Measurements from ENCODE around the gene KLRC3. TPM values are rescaled to one million over a fixed set of nuclear protein-coding genes. Genes with fewer than 3 reads are reported as not detected.
"Not testable (repeated sequence)": the region's sequence is repeated elsewhere in the genome, so short reads cannot be mapped to it uniquely, and the experiment has no call there.

The KLRC3 gene
- total RNA-seq, 6 donors from 2014 or later: 1.1 TPM; not detected in 5

DNA sequence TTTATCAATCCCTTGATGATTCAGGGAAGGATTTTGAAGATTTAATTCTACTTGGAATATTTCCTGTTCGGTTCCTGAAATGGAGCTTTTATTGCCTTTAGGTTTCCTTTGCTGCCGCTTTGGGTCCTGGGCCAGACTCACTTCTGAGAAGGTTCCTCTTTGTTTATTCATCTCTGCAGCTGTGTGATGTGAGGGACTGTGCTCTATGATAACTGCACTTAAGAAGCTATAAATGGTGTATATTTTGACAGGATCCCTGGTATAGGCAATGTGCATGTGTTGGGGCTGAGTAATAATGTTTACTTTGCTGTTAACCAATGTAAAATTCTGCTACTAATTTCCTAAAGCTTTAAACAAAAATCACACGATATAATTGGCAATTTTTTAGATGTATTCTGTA lies 15.4 kb upstream of the KLRC3 start, which contains the start of gene KLRC2:
TSS of gene KLRC2 (minus strand) at position 195 of the 400 bp plus-strand sequence. CDS start at position 171, 24 bp downstream.
- DNase-seq; H3K27ac ChIP-seq; H3K9me3 ChIP-seq; ATAC-seq (ENCODE audit: low FRiP score in 2 of 2); H3K27me3 ChIP-seq; H3K4me3 ChIP-seq; H3K4me1 ChIP-seq; H3K36me3 ChIP-seq: not testable (repeated sequence)
- 46 to 49% methylated on average over 3 of the region's 3 CpGs for WGBS, 2 donors

- not testable (repeated sequence) for H3K4me1 ChIP-seq; H3K9me3 ChIP-seq; DNase-seq; ATAC-seq (ENCODE audit: low FRiP score in 2 of 2); H3K4me3 ChIP-seq; H3K36me3 ChIP-seq; H3K27ac ChIP-seq; H3K27me3 ChIP-seq
- WGBS, 2 donors: 73 to 81% methylated on average over 4 of the region's 4 CpGs
These were observed 10.2 kb upstream of the KLRC3 start for GRCh38 chr12:10430623-10431022.

DNA sequence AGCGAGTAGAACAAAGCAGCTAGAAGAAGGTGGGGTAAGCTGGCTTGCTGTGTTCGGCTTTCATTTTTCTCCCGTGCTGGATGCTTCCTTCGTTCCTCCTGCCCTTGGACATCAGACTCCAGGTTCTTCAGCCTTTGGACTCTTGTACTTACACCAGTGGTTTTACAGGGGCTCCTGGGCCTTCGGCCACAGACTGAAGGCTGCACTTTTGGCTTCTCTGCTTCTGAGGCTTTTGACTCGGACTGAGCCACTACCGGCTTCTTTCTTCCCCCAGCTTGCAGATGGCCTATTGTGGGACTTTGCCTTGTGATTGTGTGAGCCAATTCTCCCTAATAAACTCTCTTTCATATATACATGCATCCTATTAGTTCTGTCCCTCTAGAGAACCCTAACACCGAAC lies 5.5 kb upstream of the KLRC3 start:
- not testable (repeated sequence) for H3K4me1 ChIP-seq; H3K36me3 ChIP-seq; H3K4me3 ChIP-seq; DNase-seq; H3K27me3 ChIP-seq; H3K27ac ChIP-seq; H3K9me3 ChIP-seq; ATAC-seq (ENCODE audit: low FRiP score in 2 of 2)
- 94 to 96% methylated on average over 7 to 8 of the region's 8 CpGs for WGBS, 2 donors

GRCh38 chr12:10424260-10424899 lies 4.0 kb upstream of the KLRC3 start:
- not testable (repeated sequence) for ATAC-seq (ENCODE audit: low FRiP score in 2 of 2); DNase-seq; H3K27ac ChIP-seq; H3K4me3 ChIP-seq; H3K4me1 ChIP-seq; H3K36me3 ChIP-seq; H3K9me3 ChIP-seq; H3K27me3 ChIP-seq
- WGBS, 2 donors: no CpG with 5 or more reads among the region's 1 CpG

DNA sequence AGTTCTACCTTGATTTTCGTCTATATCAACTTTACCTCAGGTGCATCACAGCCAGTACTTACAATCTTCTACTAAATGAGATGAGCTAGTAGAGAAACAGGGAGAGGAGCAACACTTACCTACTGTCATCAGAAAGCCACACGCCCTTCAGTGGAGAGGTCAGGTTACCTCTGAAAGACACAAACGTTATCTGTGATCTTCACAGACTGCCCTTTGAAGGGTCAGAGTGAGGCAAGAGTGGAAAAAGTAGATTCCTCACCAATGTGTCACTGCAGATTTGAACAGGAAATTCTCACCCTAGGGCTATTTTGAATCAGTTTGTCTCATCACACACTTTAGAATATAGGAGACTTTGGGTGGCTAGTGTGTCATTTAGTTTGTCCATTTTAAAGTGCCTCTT lies 1.8 kb upstream of the KLRC3 start:
- WGBS, 2 donors: 33 to 50% methylated on average over 1 of the region's 3 CpGs
- not testable (repeated sequence) for ATAC-seq (ENCODE audit: low FRiP score in 2 of 2); H3K27ac ChIP-seq

DNA sequence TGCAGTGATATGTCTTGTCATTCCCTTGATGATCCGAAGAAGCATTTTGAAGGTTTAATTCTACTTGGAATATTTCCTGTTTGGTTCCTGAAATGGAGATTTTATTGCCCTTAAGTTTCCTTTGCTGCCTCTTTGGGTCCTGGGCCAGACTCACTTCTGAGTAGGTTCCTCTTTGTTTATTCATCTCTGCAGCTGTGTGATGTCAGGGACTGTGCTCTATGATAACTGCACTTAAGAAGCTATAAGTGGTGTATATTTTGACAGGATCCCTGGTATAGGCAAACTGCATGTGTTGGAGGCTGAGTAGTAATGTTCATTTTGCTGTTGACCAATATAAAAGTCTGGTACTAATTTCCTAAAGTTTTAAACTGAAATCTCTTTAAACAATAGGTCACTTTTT lies 11.0 kb downstream of the KLRC3 start, which contains the start of gene KLRC4:
TSS of gene KLRC4 (minus strand) at position 366 of the 400 bp plus-strand sequence. CDS start at position 184, 182 bp downstream.
- H3K4me3 ChIP-seq: no peak within 1 kb of the TSS
- no peak for TF ChIP-seq EP300 (IDR thresholded peaks at IDR 0.05)
- peak in 1 of 4 donors; percentile 1 for TF ChIP-seq POLR2A (IDR thresholded peaks at IDR 0.05)
- TF ChIP-seq POLR2AphosphoS5 (IDR thresholded peaks at IDR 0.05): no peak
- TF ChIP-seq, protein P1, sequence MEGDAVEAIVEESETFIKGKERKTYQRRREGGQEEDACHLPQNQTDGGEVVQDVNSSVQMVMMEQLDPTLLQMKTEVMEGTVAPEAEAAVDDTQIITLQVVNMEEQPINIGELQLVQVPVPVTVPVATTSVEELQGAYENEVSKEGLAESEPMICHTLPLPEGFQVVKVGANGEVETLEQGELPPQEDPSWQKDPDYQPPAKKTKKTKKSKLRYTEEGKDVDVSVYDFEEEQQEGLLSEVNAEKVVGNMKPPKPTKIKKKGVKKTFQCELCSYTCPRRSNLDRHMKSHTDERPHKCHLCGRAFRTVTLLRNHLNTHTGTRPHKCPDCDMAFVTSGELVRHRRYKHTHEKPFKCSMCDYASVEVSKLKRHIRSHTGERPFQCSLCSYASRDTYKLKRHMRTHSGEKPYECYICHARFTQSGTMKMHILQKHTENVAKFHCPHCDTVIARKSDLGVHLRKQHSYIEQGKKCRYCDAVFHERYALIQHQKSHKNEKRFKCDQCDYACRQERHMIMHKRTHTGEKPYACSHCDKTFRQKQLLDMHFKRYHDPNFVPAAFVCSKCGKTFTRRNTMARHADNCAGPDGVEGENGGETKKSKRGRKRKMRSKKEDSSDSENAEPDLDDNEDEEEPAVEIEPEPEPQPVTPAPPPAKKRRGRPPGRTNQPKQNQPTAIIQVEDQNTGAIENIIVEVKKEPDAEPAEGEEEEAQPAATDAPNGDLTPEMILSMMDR (IDR thresholded peaks at IDR 0.05): no peak
- H3K4me1 ChIP-seq: no peaks in the 10 kb centered on the region
- DNase-seq (no peak), ATAC-seq (ENCODE audit: low FRiP score in 2 of 2) (peak in 1 of 2 donors; percentile 55)
- no peaks in the 10 kb centered on the region for H3K9me3 ChIP-seq
- no peak within 1 kb of the TSS for H3K27ac ChIP-seq
- no peaks in the 10 kb centered on the region for H3K27me3 ChIP-seq
- no peaks in the 10 kb centered on the region for H3K36me3 ChIP-seq
- 0 to 23% methylated on average over 1 of the region's 1 CpG for WGBS, 2 donors

More for the DNA sequence above, 1.8 kb upstream of the KLRC3 start:
- H3K4me1 ChIP-seq, H3K36me3 ChIP-seq, H3K4me3 ChIP-seq, DNase-seq, H3K27me3 ChIP-seq, H3K9me3 ChIP-seq: not testable (repeated sequence)

DNA sequence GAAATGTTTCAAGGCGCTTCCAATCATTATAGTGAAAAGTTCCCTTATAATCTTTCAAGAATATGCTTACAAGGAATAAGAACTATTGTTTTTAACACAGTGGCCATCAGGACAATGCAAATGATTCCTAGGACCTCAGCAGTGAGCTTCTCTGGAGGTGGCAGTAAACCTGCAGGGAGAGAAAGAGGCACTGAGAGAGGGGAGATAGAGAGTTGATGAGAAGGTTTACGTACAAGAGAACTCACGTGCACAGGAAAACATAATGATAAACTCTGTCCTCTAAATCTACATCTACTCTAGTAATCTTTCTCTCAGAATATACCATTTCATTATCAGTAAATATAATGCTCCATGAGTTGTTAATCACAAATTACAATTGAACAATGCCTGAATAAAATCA lies 11.6 kb downstream of the KLRC3 start:
- no peak for TF ChIP-seq POLR2AphosphoS5 (IDR thresholded peaks at IDR 0.05)
- no peak for TF ChIP-seq EP300 (IDR thresholded peaks at IDR 0.05)
- TF ChIP-seq, protein P1 (IDR thresholded peaks at IDR 0.05): no peak
- no peak for TF ChIP-seq POLR2A (IDR thresholded peaks at IDR 0.05)
- no peak for DNase-seq
- no peaks in the 10 kb centered on the region for H3K4me1 ChIP-seq
- H3K27ac ChIP-seq: no peak overlapping the region
- H3K36me3 ChIP-seq: no peaks in the 10 kb centered on the region
- ATAC-seq (ENCODE audit: low FRiP score in 2 of 2): no peak
- no peak overlapping the region for H3K4me3 ChIP-seq
- no peaks in the 10 kb centered on the region for H3K27me3 ChIP-seq
- no peaks in the 10 kb centered on the region for H3K9me3 ChIP-seq
- 60 to 63% methylated on average over 3 of the region's 3 CpGs for WGBS, 2 donors
